HCT116 (cell line): Measurements from ENCODE around the gene KIAA1614. TPM values are rescaled to one million over a fixed set of nuclear protein-coding genes. Genes with fewer than 3 reads are reported as not detected.

Experiments
- ATAC-seq: fragments of 200-7000 bp; cut with Tn5 transposase; 2 replicates; pipeline ENCODE4 v1.9.1; 2020; ENCODE audit warnings: mild to moderate bottlenecking, moderate library complexity
- BruUV-seq: library from RNA; stranded (reverse); fragments of 400-500 nt; replicated peaks from 2 replicates; lab custom pipeline; 2021; lab: Mats Ljungman, UMichigan
- CTCF ChIA-PET: fragments of 300-600 bp; sonication (Branson Sonifier 250); formaldehyde crosslinking; loops from one replicate; lab custom pipeline; 2021; ENCODE audit warnings: antibody characterized with exemption; lab: Charles Lee
- POLR2A ChIA-PET: fragments of 300-600, 350-600 bp; sonication (Branson Sonifier 250); formaldehyde crosslinking; loops from one replicate; lab custom pipeline; 2021; ENCODE audit warnings: antibody characterized with exemption; lab: Charles Lee
- RAD21 ChIA-PET, 2 experiments: fragments of 300-600 bp; sonication (Branson Sonifier 250); formaldehyde crosslinking; loops; one replicate each; lab custom pipeline; 2023; ENCODE audit warnings: low total read pairs in 2 of 2; ENCODE audit not compliant: uncharacterized antibody in 2 of 2, unreplicated experiment in 2 of 2, low non-redundant PET in 1 of 2; lab: Charles Lee
- DNase-seq: peaks from one replicate; pipeline ENCODE4 v3.0.0-alpha.2; 2010; ENCODE audit warnings: low read depth, low spot score
- H2AFZ ChIP-seq: fragments of 200-600 bp; shearing (Covaris generic), sonication (generic); 2 replicates; pipeline ENCODE4 v1.6.1; 2017; ENCODE audit warnings: low read depth, mixed run types, mixed read lengths, antibody characterized with exemption, low read length; ENCODE audit not compliant: poor library complexity, severe bottlenecking
- H3K27ac ChIP-seq: 2 replicates; pipeline ENCODE4 v1.5.1; 2012; ENCODE audit warnings: low read depth, low read length
- H3K27me3 ChIP-seq: fragments of 200-600 bp; sonication (generic); 2 replicates; pipeline ENCODE4 v1.6.1; 2016; ENCODE audit warnings: mixed run types, low read length, mixed read lengths; ENCODE audit not compliant: insufficient read depth
- H3K36me3 ChIP-seq, 2 experiments: fragments of 200-500 bp in 1 of 2; fragments of 200-600 bp in 1 of 2; sonication (Bioruptor generic) in 1 of 2; sonication (generic) in 1 of 2; 2 replicates each; pipeline versions ENCODE4 v1.5.1 to v1.6.1; 2014 to 2016; ENCODE audit warnings: low read length in 2 of 2, inconsistent platforms in 1 of 2, mixed read lengths in 1 of 2, mixed run types in 1 of 2; ENCODE audit not compliant: insufficient read depth in 2 of 2, control insufficient read depth in 1 of 2
- H3K4me1 ChIP-seq, 2 experiments: fragments of 200-600 bp in 1 of 2; sonication (generic) in 1 of 2; 2 replicates each; pipeline versions ENCODE4 v1.5.1 to v1.6.1; 2012 to 2017; ENCODE audit warnings: low read length in 2 of 2, inconsistent platforms in 1 of 2, mild to moderate bottlenecking in 1 of 2, mixed read lengths in 1 of 2, mixed run types in 1 of 2, moderate library complexity in 1 of 2; ENCODE audit not compliant: insufficient read depth in 2 of 2, control insufficient read depth in 1 of 2
- H3K4me2 ChIP-seq: fragments of 200-600 bp; sonication (generic); 2 replicates; pipeline ENCODE4 v1.6.1; 2017; ENCODE audit warnings: mixed run types, low read length, mixed read lengths
- H3K4me3 ChIP-seq, 2 experiments: fragments of 200-600 bp in 1 of 2; sonication (generic) in 1 of 2; replicated peaks in 1 of 2; 2 replicates each; pipeline ENCODE4 v1.5.1; 2011 to 2016; ENCODE audit warnings: low read length in 2 of 2, control low read depth in 1 of 2, low read depth in 1 of 2, mild to moderate bottlenecking in 1 of 2, mixed read lengths in 1 of 2, mixed run types in 1 of 2
- H3K79me2 ChIP-seq: fragments of 200-600 bp; sonication (generic); 2 replicates; pipeline ENCODE4 v1.6.1; 2017; ENCODE audit warnings: mild to moderate bottlenecking, mixed run types, low read length, moderate library complexity, mixed read lengths; ENCODE audit not compliant: insufficient read depth
- H3K9ac ChIP-seq: fragments of 200-600 bp; sonication (generic); 2 replicates; pipeline ENCODE4 v1.6.1; 2016; ENCODE audit warnings: low read length, mixed read lengths
- H3K9me2 ChIP-seq: fragments of 200-600 bp; sonication (generic), shearing (Covaris generic); 2 replicates; pipeline ENCODE4 v1.6.1; 2017; ENCODE audit warnings: mixed run types, mild to moderate bottlenecking, moderate library complexity; ENCODE audit not compliant: insufficient read depth
- H3K9me3 ChIP-seq, 2 experiments: fragments of 200-500 bp in 1 of 2; fragments of 200-600 bp in 1 of 2; sonication (Bioruptor generic) in 1 of 2; sonication (generic) in 1 of 2; 2 replicates each; pipeline ENCODE4 v1.6.1; 2014 to 2017; ENCODE audit warnings: low read length in 2 of 2, mixed read lengths in 2 of 2, inconsistent platforms in 1 of 2, low read depth in 1 of 2, mild to moderate bottlenecking in 1 of 2, mixed run types in 1 of 2, moderate library complexity in 1 of 2; ENCODE audit not compliant: control insufficient read depth in 1 of 2, insufficient read depth in 1 of 2
- H4K20me1 ChIP-seq: fragments of 200-600 bp; sonication (generic), shearing (Covaris generic); 2 replicates; pipeline ENCODE4 v1.6.1; 2017; ENCODE audit warnings: mixed run types, mild to moderate bottlenecking, moderate library complexity; ENCODE audit not compliant: insufficient read depth
- CBX3 ChIP-seq: IDR thresholded peaks from 2 replicates; pipeline ENCODE4 v1.6.1; 2012; ENCODE audit warnings: low read depth
- CEBPB ChIP-seq: IDR thresholded peaks from 2 replicates; pipeline ENCODE4 v1.6.1; 2012; ENCODE audit warnings: low read depth
- FOSL1 ChIP-seq: IDR thresholded peaks from 2 replicates; pipeline ENCODE4 v1.6.1; 2012; ENCODE audit warnings: low read depth
- MAX ChIP-seq: IDR thresholded peaks from 2 replicates; pipeline ENCODE4 v1.6.1; 2012
- POLR2AphosphoS5 ChIP-seq: IDR thresholded peaks from 2 replicates; pipeline ENCODE4 v1.6.1; 2011; ENCODE audit warnings: mild to moderate bottlenecking, low read depth, low read length, moderate library complexity
- SP1 ChIP-seq: IDR thresholded peaks from 2 replicates; pipeline ENCODE4 v1.6.1; 2012; ENCODE audit warnings: low read depth
- TCF7L2 ChIP-seq: IDR thresholded peaks from 2 replicates; pipeline ENCODE4 v1.7.0; 2011; ENCODE audit warnings: borderline replicate concordance, inconsistent platforms; ENCODE audit not compliant: insufficient read depth, insufficient read length; ENCODE audit errors: extremely low read depth
- ZFX ChIP-seq: fragments of 450-650 bp; IDR thresholded peaks from 2 replicates; pipeline ENCODE4 v1.6.1; 2017
- intact Hi-C: fragments of 100-400 bp; cut with micrococcal nuclease; formaldehyde crosslinking; loops from 2 replicates; pipeline ENCODE4 v1.10.0; 2022
- total RNA-seq: library from RNA; stranded (reverse); gene quantifications from one replicate; pipeline ENCODE4 v1.2.1, GENCODE V29; 2021; ENCODE audit not compliant: unreplicated experiment
- TF ChIP-seq, protein P1 (sequence below): IDR thresholded peaks from 2 replicates; pipeline ENCODE4 v1.6.1; 2011; ENCODE audit warnings: mild to moderate bottlenecking, low read length, moderate library complexity; ENCODE audit not compliant: insufficient replicate concordance; ENCODE audit errors: extremely low read depth

KIAA1614 gene
- total RNA-seq, 1 experiment from 2014 or later: 0.25 TPM

DNA sequence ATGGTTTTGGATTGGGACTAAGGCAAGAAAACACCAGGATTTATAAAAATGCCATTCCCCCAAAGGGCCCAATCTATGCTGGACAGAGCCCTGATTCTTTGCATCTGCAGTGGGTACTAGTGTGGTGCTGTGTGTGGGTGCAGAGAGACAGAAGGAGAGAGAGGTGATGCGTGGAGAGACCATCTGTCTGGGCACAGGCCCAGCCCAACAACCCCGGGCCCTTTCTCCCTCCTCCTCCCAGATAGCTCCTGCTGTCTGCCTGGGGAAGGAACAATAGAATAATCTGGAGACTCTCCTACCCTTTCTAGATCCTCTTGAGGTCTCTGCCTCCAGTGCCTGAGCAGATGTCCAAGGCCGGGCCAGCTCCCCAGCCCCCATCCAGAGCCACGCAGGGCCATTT lies 15.1 kb downstream of the KIAA1614 start (continued):
- TF ChIP-seq, protein P1, sequence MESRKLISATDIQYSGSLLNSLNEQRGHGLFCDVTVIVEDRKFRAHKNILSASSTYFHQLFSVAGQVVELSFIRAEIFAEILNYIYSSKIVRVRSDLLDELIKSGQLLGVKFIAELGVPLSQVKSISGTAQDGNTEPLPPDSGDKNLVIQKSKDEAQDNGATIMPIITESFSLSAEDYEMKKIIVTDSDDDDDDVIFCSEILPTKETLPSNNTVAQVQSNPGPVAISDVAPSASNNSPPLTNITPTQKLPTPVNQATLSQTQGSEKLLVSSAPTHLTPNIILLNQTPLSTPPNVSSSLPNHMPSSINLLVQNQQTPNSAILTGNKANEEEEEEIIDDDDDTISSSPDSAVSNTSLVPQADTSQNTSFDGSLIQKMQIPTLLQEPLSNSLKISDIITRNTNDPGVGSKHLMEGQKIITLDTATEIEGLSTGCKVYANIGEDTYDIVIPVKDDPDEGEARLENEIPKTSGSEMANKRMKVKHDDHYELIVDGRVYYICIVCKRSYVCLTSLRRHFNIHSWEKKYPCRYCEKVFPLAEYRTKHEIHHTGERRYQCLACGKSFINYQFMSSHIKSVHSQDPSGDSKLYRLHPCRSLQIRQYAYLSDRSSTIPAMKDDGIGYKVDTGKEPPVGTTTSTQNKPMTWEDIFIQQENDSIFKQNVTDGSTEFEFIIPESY: no peak
- no peak for TF ChIP-seq ZFX
- TF ChIP-seq CBX3: no peak
- no peak for TF ChIP-seq POLR2AphosphoS5

GRCh38 chr1:180928331-180929230 lies 15.9 kb downstream of the KIAA1614 start:
- H3K9ac ChIP-seq: no peak overlapping the region
- no peaks in the 10 kb centered on the region for H3K9me2 ChIP-seq
- no peak overlapping the region for H3K27ac ChIP-seq
- no peak for ATAC-seq
- H3K9me3 ChIP-seq: no peaks in the 10 kb centered on the region
- H3K4me1 ChIP-seq: no peaks in the 10 kb centered on the region
- no peak overlapping the region for H2AFZ ChIP-seq
- no peak for DNase-seq
- no peaks in the 10 kb centered on the region for H3K36me3 ChIP-seq
- intact Hi-C loops: no loop called here
- H3K27me3 ChIP-seq: no peaks in the 10 kb centered on the region
- no peak for TF ChIP-seq TCF7L2
- no peak for TF ChIP-seq SP1
- TF ChIP-seq FOSL1: no peak
- TF ChIP-seq MAX: no peak
- no peak for TF ChIP-seq CEBPB
- BruUV-seq: no TSS peak
- H3K4me2 ChIP-seq: no peak overlapping the region
- ChIA-PET RAD21 (no interaction called here), CTCF (no interaction called here), POLR2A (no interaction called here)
- no peaks in the 10 kb centered on the region for H3K79me2 ChIP-seq
- no peak overlapping the region for H3K4me3 ChIP-seq
- H4K20me1 ChIP-seq: no peaks in the 10 kb centered on the region
